D341Med (cell line): ENCODE measurements around the gene SBSN.
A peak's percentile ranks its signal among the peaks of the same experiment; 100 is the strongest.

Experiments used
- DNase-seq: peaks from one replicate; pipeline ENCODE4 v3.0.0; 2012; ENCODE audit warnings: low spot score

Gene SBSN

DNA sequence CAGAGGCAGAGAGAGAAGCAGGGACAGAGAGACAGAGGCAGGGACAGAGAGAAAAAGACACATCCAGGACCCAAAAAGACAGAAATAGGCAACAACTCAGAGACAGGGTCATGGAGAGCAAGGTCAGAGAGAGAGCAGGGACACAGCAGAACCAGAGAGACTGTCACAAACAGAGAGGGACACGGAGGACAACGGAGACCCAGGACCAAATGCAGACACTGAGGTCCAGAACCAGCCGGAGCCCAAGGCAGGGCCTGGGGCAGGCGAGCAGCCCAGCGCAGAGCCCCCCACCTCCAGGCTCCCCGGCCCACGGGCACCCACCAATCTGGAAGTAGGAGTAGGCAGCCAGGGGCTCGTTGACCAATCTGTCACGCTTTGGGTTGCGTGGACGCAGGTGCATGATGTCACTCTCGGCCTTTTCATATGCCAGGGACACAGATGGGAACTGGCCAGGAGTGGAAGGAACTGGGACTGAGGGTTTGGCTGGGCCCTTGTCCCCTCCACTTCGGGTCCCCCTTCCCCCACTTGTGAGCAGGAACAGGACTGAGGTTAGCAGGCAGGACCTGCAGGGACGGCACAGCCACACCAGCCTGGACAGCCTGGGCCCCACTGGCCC lies 25.4 kb upstream of the SBSN start:
- no peak for DNase-seq

DNA sequence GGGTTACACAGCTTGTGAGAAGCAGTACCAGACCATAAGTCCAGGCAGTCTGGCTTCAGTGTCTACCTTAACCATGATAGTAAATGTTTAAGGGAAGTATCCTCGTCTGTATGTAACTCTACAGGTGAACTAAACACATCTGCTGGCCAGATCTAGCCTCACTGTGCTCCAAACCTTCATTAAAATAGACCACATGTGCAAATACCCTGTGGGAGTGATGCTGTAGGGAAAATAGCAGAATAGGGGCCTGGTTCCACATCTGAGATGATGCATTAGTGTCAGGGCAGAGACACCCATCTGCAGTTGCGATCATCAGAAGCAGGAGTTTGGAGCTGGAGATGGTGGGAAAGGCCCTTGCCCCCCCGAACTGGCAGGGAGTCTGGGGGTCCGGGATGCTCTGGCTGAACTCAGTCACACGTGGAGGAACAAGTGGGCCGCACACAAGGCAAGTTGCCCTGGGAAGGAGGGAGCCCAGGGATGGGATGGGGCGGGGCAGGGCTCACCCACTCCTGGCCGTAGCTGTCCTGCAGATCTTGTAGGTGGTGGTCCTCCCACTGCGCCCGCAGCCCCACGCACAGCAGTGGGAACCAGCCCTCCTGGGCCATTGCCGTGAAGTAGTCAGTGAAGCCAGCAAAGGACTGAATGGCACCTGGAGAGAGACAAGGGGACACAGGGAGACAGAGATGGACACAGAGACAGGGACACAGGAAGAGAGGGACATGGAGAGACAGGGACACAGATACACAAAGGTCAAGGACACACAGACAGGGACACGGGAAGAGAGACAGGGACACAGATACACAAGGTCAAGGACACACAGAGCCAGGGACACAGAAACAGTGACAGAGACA lies 24.6 kb upstream of the SBSN start:
- no peak for DNase-seq

GRCh38 chr19:35551091-35551810 lies 23.1 kb upstream of the SBSN start:
- no peak for DNase-seq

GRCh38 chr19:35549879-35550523 lies 21.9 kb upstream of the SBSN start:
- DNase-seq, result no peak

GRCh38 chr19:35549174-35549788 lies 21.2 kb upstream of the SBSN start:
- DNase-seq, result peak; percentile 78

GRCh38 chr19:35546532-35546931 lies 18.4 kb upstream of the SBSN start:
- DNase-seq, result no peak

GRCh38 chr19:35545855-35546381 lies 17.8 kb upstream of the SBSN start:
- DNase-seq, result peak; percentile 65

DNA sequence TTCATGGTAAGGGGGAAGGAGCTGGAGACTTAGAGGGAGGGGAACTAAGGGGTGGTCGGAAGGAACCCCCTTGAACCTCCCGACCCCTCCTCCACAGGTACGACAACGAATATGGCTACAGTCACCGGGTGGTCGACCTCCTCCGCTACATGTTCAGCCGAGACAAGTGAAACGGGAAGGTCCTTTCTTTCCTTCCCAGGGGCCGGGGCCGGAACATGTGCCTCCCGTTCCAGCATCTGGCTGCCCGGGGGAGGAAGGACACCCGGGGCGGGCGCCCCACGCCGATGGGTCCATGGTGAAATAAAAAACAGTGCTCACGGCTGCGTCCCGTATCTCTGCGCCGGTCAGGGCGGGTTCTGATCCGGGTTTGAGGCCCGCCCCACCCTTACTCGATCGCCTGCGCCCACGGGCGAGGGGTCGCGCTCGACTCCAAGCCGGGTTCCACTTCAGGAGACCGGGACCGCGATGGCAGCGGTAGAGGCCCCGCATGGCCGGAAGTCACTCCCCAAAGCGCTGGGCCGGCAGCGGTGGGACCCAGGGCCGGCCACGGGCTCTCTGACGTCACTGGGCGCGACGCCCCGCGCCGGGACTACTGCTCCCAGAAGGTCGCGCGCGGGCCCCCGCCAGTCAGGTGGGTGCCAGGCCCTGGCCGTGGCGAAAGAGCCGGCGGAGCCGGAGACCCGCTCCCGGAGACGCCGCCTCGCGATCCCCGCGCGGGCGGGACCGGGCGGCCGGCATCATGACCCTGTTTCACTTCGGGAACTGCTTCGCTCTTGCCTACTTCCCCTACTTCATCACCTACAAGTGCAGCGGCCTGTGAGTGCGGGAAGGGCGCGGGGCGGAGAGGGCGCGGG lies 17.1 kb upstream of the SBSN start, which contains the start of gene TMEM147:
Gene TMEM147 (plus strand): TSS at position 626 of the 854 bp plus-strand sequence. CDS start 114 bp downstream, at position 740.
- DNase-seq, result peak; percentile 99

DNA sequence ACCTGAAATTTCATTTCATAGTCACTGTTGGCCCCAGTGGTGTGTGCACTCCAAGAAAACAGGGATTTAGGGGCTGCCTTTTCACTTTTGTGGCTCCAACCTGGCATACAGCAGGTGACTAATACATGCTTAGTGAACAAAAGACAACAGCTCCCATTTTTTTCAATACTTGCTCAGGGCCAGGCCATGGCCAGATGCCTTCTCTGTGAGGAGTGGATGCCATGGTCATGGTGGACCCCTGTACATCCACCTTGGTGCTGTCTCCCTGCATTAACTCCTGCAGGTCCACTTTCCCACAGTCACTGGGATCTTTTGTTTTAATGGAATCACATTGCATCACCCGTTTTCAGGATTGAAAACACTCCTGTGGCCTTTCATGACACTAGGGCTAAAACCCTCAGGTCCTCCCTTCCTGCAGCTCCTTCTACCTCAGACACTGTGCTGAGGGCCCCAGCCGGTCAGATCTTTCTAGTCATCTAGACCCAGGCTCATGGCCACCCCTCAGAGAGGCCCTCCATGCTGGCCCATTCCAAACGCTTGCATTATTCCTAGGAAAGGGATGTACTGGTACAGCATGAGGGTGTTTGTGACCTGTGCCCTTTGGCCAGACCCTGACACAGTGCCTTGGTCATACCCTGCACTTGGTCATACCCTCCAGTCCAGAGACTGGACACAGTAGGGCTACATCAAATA lies 16.1 kb upstream of the SBSN start:
- no peak for DNase-seq

DNA sequence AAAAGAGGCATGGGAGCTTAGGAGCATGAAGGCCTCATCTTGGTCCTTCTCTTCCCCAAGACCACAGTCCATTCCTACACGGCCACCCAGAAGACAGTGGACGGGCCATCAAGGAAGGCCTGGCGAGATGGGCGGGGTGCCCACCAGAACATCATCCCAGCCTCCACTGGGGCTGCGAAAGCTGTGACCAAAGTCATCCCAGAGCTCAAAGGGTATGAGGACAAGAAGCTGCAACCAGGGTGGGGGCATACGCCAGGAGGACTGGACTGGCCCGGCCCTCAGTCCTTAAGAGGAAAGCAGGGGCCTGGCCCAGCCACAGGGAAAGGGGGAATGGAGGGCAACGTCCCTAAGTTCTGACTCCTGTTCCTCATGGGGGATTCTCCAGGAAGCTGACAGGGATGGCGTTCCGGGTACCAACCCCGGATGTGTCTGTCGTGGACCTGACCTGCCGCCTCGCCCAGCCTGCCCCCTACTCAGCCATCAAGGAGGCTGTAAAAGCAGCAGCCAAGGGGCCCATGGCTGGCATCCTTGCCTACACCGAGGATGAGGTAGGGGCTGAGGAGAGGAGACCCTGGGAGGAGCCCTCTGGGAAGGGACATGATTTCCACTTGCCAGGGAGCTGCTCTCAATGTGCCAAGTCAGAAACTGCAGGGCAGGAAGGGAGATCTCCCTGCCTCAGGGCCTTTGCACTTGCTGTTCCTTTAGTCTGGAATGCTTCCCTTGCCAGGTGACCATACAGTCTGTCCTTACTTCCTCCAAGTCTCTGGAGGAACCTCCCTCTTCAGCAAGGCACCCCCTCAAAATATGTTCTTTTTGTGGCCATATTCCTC lies 15.4 kb upstream of the SBSN start:
- no peak for DNase-seq

DNA sequence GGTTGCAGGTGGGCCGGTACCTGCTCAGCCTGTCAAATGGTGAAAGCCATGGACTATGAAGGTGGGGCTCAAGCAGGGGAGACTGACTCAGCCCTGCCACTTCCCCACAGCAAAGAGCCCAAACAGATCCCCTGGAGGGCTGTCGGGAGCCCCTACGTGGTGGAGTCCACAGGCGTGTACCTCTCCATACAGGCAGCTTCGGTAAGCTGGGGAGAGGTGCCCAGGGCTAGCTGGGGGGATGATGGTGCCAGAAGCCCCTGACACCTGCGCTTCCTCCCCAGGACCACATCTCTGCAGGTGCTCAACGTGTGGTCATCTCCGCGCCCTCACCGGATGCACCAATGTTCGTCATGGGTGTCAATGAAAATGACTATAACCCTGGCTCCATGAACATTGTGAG lies 14.1 kb upstream of the SBSN start:
- no peak for DNase-seq

- no peak for DNase-seq
Observed at GRCh38 chr19:35540356-35540927, 12.3 kb upstream of the SBSN start.

DNA sequence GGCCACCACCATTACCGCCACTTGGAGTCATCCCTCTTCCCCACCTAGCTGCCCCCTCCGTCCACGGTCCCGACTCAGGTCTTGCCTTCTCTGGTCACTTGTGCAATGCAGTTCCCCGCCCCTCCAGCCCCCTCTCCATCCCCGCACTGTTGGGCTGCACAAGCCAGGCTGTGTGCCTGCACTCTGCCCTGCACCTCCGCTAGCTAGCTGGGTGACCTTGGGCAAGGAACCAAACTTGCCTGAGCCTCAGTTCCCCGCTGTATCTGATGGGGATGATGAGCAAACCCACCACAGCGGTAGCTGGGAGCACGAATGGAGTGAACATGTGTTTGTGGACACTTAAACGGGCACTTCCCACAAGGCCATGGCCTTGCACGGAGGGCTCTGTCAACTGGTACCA lies 11.7 kb upstream of the SBSN start:
- DNase-seq, result no peak

GRCh38 chr19:35539314-35539713 lies 11.2 kb upstream of the SBSN start:
- no peak for DNase-seq

GRCh38 chr19:35534803-35535480 lies 6.8 kb upstream of the SBSN start:
- no peak for DNase-seq

- DNase-seq, result no peak
Observed at GRCh38 chr19:35533822-35534392, 5.8 kb upstream of the SBSN start.

GRCh38 chr19:35533201-35533821 lies 5.2 kb upstream of the SBSN start, which contains the start of gene GAPDHS:
Gene GAPDHS, plus strand, starts transcription at chr19:35533456. Its CDS starts 72 bp downstream, at chr19:35533528.
- no peak for DNase-seq
